Fibroblast of mammary gland (primary cell): ENCODE measurements around the gene MECR.

Source experiments
- DNase-seq: peaks from one replicate; pipeline ENCODE4 v3.0.0-alpha.2; 2010; ENCODE audit warnings: low read depth
- H3K4me3 ChIP-seq: 2 replicates; pipeline ENCODE4 v1.5.1; 2011; ENCODE audit warnings: low read depth, mild to moderate bottlenecking, low read length, moderate library complexity; ENCODE audit not compliant: control insufficient read depth
- TF ChIP-seq, protein P1 (sequence below): conservative IDR thresholded peaks from 2 replicates; pipeline ENCODE4 v1.5.1; 2011; ENCODE audit warnings: low read depth, low read length, inconsistent platforms; ENCODE audit not compliant: control insufficient read depth, insufficient read depth

Gene MECR

GRCh38 chr1:29218223-29218622, 12.5 kb downstream of the MECR start:
- TF ChIP-seq, protein P1, sequence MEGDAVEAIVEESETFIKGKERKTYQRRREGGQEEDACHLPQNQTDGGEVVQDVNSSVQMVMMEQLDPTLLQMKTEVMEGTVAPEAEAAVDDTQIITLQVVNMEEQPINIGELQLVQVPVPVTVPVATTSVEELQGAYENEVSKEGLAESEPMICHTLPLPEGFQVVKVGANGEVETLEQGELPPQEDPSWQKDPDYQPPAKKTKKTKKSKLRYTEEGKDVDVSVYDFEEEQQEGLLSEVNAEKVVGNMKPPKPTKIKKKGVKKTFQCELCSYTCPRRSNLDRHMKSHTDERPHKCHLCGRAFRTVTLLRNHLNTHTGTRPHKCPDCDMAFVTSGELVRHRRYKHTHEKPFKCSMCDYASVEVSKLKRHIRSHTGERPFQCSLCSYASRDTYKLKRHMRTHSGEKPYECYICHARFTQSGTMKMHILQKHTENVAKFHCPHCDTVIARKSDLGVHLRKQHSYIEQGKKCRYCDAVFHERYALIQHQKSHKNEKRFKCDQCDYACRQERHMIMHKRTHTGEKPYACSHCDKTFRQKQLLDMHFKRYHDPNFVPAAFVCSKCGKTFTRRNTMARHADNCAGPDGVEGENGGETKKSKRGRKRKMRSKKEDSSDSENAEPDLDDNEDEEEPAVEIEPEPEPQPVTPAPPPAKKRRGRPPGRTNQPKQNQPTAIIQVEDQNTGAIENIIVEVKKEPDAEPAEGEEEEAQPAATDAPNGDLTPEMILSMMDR = no peak
- DNase-seq = peak; percentile 28

GRCh38 chr1:29217633-29218032, 13.1 kb downstream of the MECR start:
- DNase-seq = no peak
- no peak overlapping the region for H3K4me3 ChIP-seq
- TF ChIP-seq, protein P1 = no peak

More at GRCh38 chr1:29218223-29218622, 12.5 kb downstream of the MECR start:
- H3K4me3 ChIP-seq = no peak overlapping the region

GRCh38 chr1:29213055-29213454, 17.7 kb downstream of the MECR start:
- no peak overlapping the region for H3K4me3 ChIP-seq
- no peak for DNase-seq
- TF ChIP-seq, protein P1 = no peak

DNA sequence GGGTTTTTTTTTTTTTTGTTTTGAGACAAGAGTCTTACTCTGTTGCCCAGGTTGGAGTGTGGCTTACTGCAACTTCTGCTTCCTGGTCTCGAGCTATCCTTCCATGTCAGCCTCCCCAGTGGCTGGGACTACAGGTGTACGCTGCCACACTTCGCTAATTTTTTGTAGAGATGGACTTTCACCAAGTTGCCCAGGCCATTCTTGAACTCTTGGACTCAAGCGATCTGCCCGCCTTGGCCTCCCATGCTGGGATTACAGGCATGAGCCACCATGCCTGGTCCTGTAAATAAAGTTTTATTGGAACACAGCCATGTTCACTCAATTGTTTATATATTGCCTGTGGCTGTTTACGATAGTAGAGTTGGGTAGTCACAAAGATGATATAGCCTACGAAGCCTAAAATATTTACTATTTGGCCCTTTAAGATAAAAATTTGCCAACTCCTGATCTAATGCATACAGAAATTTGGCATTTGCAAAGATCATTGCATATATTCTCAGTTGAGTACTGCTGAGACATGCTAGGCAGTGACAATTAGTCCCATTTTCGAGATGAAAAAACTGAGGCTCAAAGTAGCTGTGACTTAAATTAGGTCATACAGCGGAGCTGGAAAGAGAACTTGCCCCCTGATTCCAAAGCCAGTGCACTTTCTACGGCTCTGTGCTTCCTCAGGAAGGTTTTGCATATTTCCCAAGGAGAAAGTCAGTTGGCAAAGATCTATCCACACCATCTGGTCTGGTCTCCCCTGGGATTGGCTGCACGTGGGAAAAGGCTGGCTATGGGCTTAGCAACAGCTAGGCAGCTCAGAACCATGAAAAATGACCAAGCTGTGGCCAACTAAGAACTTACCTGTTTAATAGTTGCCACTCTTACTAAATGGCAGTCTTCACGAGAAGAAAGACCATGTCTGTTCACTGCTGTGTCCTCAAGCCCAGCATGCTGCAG, 19.4 kb downstream of the MECR start:
- no peak overlapping the region for H3K4me3 ChIP-seq
- peak; percentile 72 for DNase-seq
- TF ChIP-seq, protein P1 = no peak

DNA sequence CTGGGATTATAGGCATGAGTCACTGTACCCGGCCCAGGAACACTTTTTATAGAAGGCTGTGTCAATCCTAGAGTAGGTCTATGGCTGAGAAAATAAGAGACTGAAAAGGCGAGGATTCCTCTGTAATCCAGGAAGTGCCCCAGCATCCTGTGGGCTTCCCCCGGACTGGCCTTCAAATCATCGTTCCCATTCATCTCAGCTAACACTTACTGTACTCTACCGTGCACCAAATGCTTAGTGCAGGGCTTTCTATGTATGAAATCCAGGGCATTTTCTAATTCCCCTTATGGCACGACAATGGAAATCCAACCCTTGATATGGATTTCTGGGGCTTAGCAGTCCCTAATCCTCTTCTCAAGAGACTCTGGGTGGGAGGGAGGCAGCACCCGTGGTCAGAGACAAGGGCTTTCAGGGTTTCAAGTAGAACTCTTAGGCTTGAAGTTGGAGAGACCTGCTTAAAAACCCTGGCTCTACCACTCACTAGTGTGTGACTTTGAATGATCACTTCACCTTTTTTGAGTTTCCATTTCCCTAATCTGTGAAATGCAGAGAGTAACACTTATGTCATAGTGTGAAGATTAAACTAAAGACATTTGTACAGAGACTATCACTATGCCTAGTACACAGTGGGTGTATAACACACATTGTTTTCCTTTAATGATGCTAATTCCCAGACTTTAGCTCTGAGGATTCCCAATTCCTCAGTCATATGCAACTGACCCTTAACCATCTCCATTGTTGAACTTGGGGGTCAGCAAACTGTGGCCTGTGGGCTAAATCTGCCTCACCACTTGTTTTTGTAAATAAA, 20.3 kb downstream of the MECR start:
- TF ChIP-seq, protein P1 = no peak
- DNase-seq = no peak
- H3K4me3 ChIP-seq = no peak overlapping the region

DNA sequence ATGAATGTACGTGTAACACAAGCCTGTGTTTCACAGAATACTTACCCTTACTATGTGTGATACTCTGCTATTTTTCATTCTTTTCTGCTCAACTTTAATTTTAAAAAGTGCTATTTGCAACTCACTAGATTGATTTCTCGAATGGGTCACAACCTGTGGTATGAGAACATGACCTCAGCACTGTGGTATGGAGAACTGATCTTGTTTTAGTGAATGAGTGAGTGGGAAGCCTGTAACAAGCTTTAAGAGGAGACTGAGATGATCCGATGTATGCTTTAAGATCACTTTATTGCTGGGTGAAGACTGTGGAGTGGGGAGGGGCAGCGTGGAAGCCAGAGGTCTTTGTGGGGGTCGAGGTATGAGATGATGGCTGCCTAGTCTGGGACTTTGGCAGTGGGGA, 21.6 kb downstream of the MECR start:
- peak; percentile 53 for DNase-seq
- H3K4me3 ChIP-seq = no peak overlapping the region
- TF ChIP-seq, protein P1 = no peak
